DND-41 (cell line): ENCODE results near the gene ARFGEF3.

Experiments
- ATAC-seq: fragments of 200-7000 bp; cut with Tn5 transposase; 3 replicates; pipeline ENCODE4 v1.9.1; 2021; ENCODE audit warnings: low read depth; ENCODE audit not compliant: insufficient read depth
- DNase-seq: peaks from one replicate; pipeline ENCODE4 v3.0.0-alpha.2; 2020
- H2AFZ ChIP-seq: 2 replicates; pipeline ENCODE4 v1.6.0; 2012; ENCODE audit warnings: low read depth, low read length
- H3K27ac ChIP-seq: 2 replicates; pipeline ENCODE4 v1.5.1; 2012; ENCODE audit warnings: low read length, inconsistent platforms
- H3K27me3 ChIP-seq: fragments of 200-600 bp; sonication (generic); 2 replicates; pipeline ENCODE4 v1.6.0; 2012; ENCODE audit warnings: low read length, mild to moderate bottlenecking, inconsistent platforms; ENCODE audit not compliant: insufficient read depth, poor library complexity
- H3K36me3 ChIP-seq: 2 replicates; pipeline ENCODE4 v1.5.1; 2012; ENCODE audit warnings: low read length, inconsistent platforms; ENCODE audit not compliant: insufficient read depth
- H3K4me1 ChIP-seq: 2 replicates; pipeline ENCODE4 v1.5.1; 2012; ENCODE audit warnings: mild to moderate bottlenecking, low read length; ENCODE audit not compliant: insufficient read depth
- H3K4me2 ChIP-seq: 2 replicates; pipeline ENCODE4 v1.6.0; 2012; ENCODE audit warnings: mild to moderate bottlenecking, moderate library complexity, low read length, inconsistent platforms; ENCODE audit not compliant: insufficient read depth
- H3K4me3 ChIP-seq, 2 experiments: fragments of 200-600 bp in 1 of 2; shearing (Covaris generic) in 1 of 2; 2 replicates each; pipeline ENCODE4 v1.5.1; 2012 to 2016; ENCODE audit warnings: inconsistent platforms in 2 of 2, low read length in 2 of 2, mild to moderate bottlenecking in 2 of 2, low read depth in 1 of 2, moderate library complexity in 1 of 2
- H3K79me2 ChIP-seq: 2 replicates; pipeline ENCODE4 v1.6.0; 2012; ENCODE audit warnings: low read length, inconsistent platforms; ENCODE audit not compliant: insufficient read depth
- H3K9ac ChIP-seq: 2 replicates; pipeline ENCODE4 v1.6.0; 2012; ENCODE audit warnings: low read depth, mild to moderate bottlenecking, inconsistent platforms, low read length, moderate library complexity
- H3K9me3 ChIP-seq: 2 replicates; pipeline ENCODE4 v1.5.1; 2012; ENCODE audit warnings: low read length, moderate library complexity, mild to moderate bottlenecking, inconsistent platforms; ENCODE audit not compliant: insufficient read depth, severe bottlenecking
- H4K20me1 ChIP-seq: 2 replicates; pipeline ENCODE4 v1.6.0; 2012; ENCODE audit warnings: low read length; ENCODE audit not compliant: insufficient read depth
- EZH2 ChIP-seq: IDR thresholded peaks from 3 replicates; pipeline ENCODE4 v1.6.1; 2012; ENCODE audit warnings: borderline replicate concordance, low read depth, mild to moderate bottlenecking, moderate library complexity, low read length, inconsistent platforms; ENCODE audit not compliant: severe bottlenecking
- TF ChIP-seq, protein P1 (sequence below): IDR thresholded peaks from 2 replicates; pipeline ENCODE4 v1.5.1; 2012; ENCODE audit warnings: borderline replicate concordance, low read length, moderate library complexity, mild to moderate bottlenecking; ENCODE audit not compliant: poor library complexity, severe bottlenecking; ENCODE audit errors: extremely low read depth

Gene ARFGEF3

DNA sequence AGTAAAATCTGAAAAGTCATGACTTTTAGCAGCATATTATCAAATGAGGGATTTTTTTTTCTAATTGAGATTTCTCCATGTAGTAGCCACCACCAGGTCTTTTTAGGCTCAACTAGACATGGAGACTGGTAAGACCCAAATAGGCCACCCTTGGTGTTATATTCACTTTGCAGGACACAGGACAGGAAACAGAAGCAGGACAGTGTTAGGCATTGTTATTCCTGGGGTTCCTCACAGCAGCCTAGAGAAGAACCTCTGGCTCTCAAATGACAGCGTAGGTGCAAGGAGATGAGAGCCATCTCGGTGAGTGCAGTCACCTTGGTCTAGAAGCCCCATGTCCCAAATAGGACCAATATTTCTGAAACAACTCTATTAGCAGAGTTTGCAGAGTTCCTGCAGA lies 75.7 kb downstream of the ARFGEF3 start:
- ATAC-seq (no peak), DNase-seq (no peak)
- H3K27ac ChIP-seq, result no peak overlapping the region
- H3K79me2 ChIP-seq, result no peaks in the 10 kb centered on the region
- no peak overlapping the region for H3K4me3 ChIP-seq
- no peak overlapping the region for H2AFZ ChIP-seq
- no peak overlapping the region for H3K9ac ChIP-seq
- no peaks in the 10 kb centered on the region for H3K36me3 ChIP-seq
- H3K27me3 ChIP-seq, result peaks cover 10% of the 10 kb centered on the region
- H3K4me1 ChIP-seq, result no peaks in the 10 kb centered on the region
- H3K9me3 ChIP-seq, result no peaks in the 10 kb centered on the region
- H4K20me1 ChIP-seq, result no peaks in the 10 kb centered on the region
- no peak overlapping the region for H3K4me2 ChIP-seq
- TF ChIP-seq EZH2, result no peak
- TF ChIP-seq, protein P1, sequence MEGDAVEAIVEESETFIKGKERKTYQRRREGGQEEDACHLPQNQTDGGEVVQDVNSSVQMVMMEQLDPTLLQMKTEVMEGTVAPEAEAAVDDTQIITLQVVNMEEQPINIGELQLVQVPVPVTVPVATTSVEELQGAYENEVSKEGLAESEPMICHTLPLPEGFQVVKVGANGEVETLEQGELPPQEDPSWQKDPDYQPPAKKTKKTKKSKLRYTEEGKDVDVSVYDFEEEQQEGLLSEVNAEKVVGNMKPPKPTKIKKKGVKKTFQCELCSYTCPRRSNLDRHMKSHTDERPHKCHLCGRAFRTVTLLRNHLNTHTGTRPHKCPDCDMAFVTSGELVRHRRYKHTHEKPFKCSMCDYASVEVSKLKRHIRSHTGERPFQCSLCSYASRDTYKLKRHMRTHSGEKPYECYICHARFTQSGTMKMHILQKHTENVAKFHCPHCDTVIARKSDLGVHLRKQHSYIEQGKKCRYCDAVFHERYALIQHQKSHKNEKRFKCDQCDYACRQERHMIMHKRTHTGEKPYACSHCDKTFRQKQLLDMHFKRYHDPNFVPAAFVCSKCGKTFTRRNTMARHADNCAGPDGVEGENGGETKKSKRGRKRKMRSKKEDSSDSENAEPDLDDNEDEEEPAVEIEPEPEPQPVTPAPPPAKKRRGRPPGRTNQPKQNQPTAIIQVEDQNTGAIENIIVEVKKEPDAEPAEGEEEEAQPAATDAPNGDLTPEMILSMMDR, result no peak

DNA sequence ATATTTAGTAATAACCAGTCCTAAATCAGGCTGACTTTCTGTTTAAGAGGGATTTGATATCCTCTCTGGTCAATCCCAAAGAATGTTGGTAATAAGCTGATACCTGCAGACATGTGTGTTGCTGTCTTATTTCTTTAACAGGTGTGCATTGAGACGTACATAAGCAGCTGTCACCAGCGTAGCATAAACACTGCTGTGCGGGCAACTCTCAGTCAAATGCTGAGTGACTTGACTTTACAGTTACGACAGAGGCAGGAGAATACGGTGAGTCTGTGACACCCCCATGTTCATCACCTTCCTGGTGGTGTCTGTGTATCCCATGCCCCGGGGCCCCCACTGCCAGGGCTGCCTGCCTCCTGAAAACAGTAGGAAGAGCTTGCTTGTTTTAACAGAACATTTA lies 76.6 kb downstream of the ARFGEF3 start:
- Histone ChIP-seq H3K9ac (no peak overlapping the region), H3K27me3 (peaks cover 15% of the 10 kb centered on the region), H3K79me2 (no peaks in the 10 kb centered on the region), H3K4me3 (no peak overlapping the region), H3K36me3 (no peaks in the 10 kb centered on the region), H4K20me1 (no peaks in the 10 kb centered on the region), H3K27ac (no peak overlapping the region), H3K9me3 (no peaks in the 10 kb centered on the region), H3K4me1 (no peaks in the 10 kb centered on the region), H2AFZ (no peak overlapping the region), H3K4me2 (no peak overlapping the region)
- TF ChIP-seq, protein P1, result no peak
- no peak for TF ChIP-seq EZH2
- no peak for DNase-seq
- no peak for ATAC-seq

DNA sequence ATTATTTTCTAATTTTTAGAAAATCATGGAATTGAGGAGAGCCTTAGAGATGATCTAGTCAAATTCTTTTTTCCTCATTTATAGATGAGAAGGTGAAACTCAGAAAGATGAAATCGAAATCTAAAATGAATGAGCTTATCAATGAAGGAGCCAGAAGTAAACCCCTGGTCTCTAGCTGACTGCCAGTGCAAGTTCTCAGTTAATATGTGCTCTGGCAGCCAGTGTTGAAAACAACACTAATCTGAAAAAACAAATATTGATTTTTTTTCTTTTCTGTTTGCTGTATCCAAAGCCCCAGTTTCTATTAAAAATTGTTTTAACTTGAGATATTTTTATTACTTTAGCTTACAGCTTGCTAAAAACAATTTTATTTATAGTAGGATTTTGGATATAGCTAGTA lies 78.0 kb downstream of the ARFGEF3 start:
- DNase-seq (no peak), ATAC-seq (no peak)
- Histone ChIP-seq H4K20me1 (no peaks in the 10 kb centered on the region), H2AFZ (no peak overlapping the region), H3K9me3 (no peaks in the 10 kb centered on the region), H3K36me3 (no peaks in the 10 kb centered on the region), H3K27me3 (peaks cover 22% of the 10 kb centered on the region), H3K79me2 (no peaks in the 10 kb centered on the region), H3K27ac (no peak overlapping the region), H3K4me2 (no peak overlapping the region), H3K4me3 (no peak overlapping the region), H3K4me1 (no peaks in the 10 kb centered on the region), H3K9ac (no peak overlapping the region)
- no peak for TF ChIP-seq EZH2
- TF ChIP-seq, protein P1, result no peak
